ENCODE results near the gene DDX42.

The DDX42 gene

GRCh38 chr17:63823659-63824331 lies 49.8 kb downstream of the DDX42 start:
- no peak for DNase-seq

GRCh38 chr17:63824362-63824761 lies 50.4 kb downstream of the DDX42 start:
- DNase-seq = no peak

DNA sequence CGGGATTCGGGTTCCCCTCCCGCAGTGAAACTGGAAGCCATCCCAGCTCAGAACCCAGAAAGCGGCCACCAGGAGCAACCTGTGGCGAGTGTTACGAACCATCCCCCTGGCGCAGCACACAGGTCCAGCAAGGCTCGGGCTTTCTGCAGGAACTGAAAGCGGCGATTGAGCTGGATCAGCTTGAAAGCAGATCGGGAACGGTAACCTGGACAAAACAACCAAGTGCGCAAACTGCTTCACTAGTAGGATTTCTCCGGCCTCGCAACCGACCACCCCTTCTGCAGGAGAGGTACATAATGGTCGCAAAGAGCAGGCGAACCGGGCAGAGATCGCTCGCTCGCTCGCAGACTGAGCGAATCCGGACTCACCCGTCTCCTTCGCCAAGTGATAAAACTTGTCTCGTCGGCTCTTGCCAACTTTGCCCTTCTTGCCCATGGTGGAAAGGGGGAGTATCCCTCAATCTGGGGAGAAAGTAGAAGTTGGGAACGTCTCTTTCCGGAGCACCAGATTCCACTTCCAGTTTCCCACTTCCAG lies 52.6 kb downstream of the DDX42 start:
- no peak for DNase-seq

GRCh38 chr17:63827002-63827800 lies 53.2 kb downstream of the DDX42 start, which contains the start of the genes FTSJ3 and PSMC5:
TSS of gene FTSJ3 (minus strand) at chr17:63827663. CDS start at chr17:63826902, 761 bp downstream.
TSS of gene PSMC5 (plus strand) at chr17:63827431. CDS start at chr17:63827491, 60 bp downstream.
- DNase-seq = peak; percentile 81

DNA sequence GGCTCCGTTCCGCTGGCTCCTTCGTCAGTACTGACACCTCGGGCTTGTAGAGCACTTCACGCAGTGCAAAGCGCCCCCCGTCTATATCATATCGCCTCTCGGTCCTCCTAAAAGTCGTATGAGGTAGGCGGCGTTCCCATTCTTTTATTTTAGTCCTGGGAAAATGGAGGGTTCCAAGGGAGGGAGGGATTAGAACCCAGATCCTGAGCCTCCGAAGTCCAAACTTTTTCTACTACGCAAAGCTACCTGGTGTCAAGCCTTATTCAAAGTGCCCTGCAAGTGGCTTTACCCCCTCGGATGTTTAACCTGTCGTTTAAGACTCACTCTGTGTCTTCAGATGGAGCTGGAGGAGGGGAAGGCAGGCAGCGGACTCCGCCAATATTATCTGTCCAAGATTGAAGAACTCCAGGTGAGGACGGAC lies 53.8 kb downstream of the DDX42 start:
- DNase-seq = no peak

- no peak for DNase-seq
Measured at GRCh38 chr17:63828936-63829335, 55.0 kb downstream of the DDX42 start.

- DNase-seq = no peak
Measured at GRCh38 chr17:63830278-63830677, 56.3 kb downstream of the DDX42 start.

- no peak for DNase-seq
Measured at GRCh38 chr17:63830904-63831491, 57.0 kb downstream of the DDX42 start.

- DNase-seq = no peak
Measured at GRCh38 chr17:63831505-63831904, 57.5 kb downstream of the DDX42 start.

- DNase-seq = no peak
Measured at GRCh38 chr17:63832014-63832413, 58.0 kb downstream of the DDX42 start.

DNA sequence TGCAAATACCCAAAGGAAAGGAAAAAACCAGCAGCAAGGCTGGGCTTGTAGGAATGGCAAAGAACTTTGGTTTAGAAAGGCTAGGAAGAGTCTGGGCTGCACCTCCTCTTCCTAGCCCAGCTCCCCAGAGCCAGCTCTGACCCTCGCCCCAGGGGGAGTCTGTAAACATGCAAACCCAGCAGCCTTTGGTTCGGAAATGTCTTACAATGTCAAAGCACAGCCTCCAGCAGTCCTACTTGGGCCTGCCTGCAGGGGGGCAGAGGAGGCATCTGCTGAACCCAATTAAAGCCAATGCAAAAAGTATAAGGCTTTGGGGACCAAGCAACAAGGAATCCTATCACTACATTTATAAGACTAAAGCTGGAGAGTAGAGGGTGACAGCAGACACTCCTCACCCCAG lies 58.5 kb downstream of the DDX42 start:
- DNase-seq = no peak

- DNase-seq = no peak
Measured at GRCh38 chr17:63833026-63833740, 59.2 kb downstream of the DDX42 start.

DNA sequence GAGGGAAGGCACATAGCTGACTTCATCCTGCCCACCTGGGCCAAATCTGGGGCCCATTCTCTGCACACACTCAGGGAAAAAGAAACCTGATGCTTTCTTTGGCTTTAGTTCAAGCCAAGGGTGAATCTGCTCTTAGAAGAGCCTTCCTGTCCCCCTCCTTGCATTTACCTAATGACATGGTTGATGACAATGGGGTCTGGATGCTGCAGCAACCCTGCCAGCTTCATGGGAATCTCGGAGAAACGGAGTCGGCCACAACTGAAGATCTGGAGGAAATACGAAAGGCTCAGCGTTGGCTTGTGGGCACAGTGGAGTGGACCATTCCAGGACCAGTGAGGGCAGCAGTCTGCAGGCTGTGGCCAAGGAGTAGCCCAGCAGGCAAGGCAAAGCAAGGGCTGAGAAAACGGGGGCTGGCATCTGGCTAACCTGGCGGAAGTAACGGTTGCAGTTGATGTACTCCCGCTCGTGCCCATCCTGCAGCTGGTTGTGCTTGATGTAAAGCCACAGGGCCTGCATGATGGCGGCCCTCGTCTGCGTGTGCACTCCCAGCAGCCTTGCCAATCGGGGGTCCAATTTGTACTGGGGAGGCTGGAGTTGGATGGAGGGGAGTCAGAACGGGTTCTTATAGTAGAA lies 59.9 kb downstream of the DDX42 start:
- no peak for DNase-seq

DNA sequence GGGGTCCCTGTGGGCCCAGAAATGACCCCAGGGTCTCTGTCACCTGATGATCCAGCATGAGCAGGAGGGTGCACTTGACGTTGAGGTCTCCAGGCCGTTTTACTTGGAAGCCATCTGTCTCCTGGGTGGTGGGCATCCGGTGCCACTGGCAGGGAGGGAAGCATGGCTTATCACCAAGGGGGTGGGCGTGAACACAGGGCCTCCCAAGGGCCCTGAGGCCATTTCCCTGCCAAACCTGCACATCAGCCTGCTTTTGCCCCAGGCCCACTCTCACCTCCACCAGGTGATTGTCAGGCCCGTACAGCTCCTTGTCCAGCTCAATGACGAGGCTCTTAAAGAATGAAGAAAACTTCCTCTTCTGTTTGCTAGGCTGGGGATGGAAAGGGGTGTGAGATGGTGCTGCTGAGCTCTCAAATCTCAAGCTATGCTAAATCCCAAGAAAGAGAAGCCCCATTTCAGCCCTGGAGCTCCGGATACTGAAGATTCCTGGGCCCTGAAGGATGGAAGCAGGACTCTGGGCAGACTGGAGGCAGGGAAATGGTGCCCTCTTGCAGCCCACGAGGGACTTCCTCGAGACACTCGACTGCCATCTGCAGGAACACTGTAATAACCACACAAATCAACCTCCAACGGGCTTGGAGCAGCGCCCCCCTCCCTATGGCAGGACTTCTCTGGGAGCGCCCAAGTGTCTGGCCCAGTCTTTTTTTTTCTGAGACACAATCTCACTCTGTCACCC lies 60.6 kb downstream of the DDX42 start:
- peak; percentile 32 for DNase-seq

DNA sequence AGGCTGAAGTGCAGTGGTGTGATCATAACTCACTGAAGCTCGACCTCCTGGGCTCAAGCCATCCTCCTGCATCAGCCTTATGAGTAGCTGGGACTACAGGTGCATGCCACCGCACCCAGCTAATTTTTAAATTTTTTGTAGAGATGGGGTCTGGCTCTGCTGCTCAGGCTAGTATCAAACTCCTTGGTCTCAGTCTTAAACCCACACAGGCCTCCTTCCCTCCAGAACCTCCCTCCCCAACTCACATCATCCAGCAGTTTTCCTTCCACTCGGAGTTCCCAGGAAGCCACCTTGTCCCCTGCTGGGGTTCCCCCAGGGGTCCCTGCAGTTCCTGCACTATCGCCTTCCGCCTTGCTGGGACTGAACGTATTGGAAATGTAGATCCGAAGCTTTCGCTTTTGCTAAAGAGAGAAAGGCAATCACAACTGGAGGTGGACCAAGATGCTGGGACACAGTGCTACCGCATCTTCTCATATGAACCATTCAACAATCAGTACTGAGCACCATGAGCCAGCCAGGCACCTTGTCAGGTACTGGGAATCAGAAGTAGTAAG lies 61.3 kb downstream of the DDX42 start:
- no peak for DNase-seq

- no peak for DNase-seq
Measured at GRCh38 chr17:63836811-63837210, 62.8 kb downstream of the DDX42 start.

DNA sequence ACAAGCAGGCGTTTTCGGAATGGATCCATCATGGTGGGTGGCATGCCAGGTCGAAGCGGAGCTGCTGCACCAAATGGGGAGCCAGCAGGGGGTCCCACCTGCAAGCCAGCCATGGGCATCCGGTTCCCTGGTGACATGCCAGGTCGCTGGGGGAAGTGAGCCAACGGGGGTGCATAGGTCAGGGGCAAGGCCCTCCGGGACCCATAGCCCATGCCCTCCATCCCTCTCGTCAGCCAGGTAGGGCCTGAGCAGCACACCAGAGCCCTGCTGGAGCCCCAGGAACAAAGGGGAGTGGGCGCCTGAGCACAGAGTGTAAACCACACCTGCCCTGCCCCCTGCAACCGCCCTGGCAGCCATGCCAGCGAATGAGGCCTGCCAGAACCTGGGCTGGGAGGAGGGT lies 63.5 kb downstream of the DDX42 start:
- DNase-seq = no peak

DNA sequence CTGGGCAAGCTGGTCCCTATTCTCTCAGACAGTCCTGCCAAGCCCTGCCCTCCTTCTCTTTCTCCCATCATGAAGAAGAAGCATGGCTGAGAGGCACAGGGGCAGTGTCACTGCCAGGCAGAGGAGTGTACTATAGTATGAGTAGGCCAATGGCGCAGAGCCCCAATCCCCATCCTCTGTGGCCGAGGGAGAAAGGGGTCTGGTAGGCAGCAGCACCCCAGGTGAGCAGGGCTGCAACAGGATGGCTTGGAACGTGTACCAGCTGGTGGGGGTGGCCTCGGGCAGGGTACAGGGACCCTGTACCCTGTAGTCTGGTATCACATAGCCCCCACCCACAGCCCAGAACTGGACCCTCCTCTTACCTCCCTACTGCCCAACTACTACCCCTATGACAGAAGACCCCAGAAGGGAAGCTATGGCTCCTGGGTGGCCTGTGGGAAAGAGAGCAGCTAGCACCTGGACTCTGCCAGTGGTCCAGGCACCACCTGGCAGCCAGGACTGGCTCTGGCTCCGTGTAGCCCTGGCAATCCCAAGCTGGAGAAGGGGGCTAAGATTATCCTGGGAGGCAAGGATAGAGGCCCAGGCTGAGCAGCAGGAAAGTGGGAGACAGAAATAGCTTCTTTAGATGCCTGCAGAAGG lies 64.1 kb downstream of the DDX42 start:
- DNase-seq = no peak

DNA sequence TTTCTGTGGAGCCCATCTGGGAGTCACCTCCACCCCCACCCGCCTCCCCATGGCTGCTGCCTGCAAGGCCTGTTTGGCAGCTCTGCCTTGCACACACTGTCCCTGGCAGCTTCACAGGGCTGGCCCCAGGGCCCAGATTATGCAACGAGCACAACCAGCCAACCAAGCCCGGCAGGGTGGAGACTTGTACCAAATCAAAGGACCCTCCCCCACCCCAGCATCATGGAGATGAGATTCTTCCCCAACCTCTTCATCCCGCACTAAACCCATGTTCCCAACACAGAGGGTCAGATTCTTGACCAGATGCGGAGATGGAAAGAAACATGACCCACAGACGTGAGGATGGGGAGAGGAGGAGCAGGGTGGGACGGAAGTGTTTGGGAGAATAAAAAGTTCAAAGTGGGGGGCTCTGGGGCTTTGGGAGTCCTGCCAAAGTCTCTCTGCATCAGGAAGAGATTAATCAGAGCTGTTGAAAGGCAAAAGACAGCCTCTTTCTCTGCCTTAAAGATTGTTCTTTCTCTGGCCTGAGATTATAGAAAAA lies 64.7 kb downstream of the DDX42 start:
- DNase-seq = peak; percentile 69

DNA sequence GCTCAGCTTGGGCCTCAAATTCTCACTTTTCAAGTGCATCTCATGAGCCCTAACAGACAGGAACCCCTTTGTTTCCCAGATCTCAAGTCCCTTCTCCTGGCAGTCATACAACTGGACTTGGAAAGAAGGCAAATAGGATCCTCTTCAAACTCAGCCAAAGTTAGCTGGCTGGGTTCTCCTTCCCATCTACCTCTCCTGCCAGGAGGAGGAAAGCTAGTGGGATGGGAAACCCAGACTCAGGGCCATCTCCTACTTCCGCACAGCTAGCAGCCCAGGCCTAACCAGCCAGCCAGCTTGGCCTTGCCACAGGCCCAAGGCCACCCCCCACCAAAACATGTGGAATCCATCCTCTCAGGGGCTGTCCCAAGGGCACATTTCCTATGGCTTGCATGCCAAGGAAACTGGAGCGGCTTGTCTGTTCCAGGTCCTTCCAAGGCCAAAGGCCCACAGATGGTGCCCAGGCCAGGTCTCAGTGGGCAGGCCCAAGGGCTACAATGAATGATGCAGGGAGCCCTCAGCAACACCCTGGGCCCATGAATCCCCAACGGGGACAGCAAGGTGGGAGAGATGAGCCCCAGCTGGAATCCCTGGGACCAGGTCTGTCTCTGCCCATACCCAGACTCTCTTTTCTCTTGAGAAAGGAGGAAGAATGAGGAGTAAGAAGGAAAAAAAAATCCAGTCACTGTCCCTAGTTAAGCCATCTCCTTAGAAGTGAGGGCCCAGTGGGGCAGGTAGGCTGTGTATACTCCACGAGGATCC lies 66.8 kb downstream of the DDX42 start:
- peak; percentile 58 for DNase-seq

All from NCI-H446 treated with DMSO at 0.1 percent for 48 hours (cell line).